HG02759 (cell line): Measurements from ENCODE around the gene R3HDML.

ENCODE experiments used
- ATAC-seq: cut with Tn5 transposase; IDR thresholded peaks from one replicate; pipeline ENCODE4 v1.9.1; 2021; ENCODE audit warnings: mild to moderate bottlenecking, moderate library complexity; ENCODE audit not compliant: unreplicated experiment

The R3HDML gene

DNA sequence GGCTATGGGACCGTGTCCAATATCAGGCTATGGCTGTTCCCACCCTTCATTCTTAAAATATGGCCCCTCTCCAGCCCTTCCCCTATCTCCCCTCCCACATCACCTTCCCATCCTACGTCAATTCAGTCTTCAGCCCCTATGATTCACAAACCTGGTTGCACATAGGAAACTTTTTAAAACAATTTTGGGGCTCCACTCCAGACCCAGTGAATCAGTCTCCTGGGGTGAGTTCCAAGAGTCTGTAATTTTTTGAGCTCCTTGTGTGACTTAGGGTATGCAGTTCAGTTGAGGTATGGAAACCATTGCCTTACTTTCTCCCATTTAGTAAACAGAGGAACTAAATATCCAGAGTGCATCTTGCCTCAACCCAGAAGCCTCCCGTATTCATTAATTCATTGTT lies 24.2 kb downstream of the R3HDML start:
- ATAC-seq, result no peak

DNA sequence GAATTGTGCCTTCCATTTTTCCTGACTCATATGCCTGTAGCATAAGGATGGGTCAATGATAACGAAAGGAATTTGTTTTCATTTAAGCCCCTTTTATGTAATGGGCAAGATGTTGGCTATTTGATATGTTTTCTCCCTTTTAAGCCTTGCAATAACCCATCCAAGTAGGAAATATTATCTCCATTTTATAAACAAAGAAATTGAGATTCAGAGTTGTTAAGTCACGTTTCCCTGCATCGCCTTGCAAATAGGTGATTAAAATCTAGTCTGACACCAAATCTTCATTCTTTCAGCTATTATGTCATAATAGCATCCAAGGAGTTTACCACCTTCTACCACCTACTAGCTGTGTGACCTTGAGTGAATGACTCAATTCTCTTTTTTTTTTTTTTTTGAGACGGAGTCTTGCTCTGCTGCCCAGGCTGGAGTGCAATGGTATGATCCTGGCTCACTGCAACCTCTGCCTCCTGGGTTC lies 25.7 kb downstream of the R3HDML start:
- no peak for ATAC-seq

DNA sequence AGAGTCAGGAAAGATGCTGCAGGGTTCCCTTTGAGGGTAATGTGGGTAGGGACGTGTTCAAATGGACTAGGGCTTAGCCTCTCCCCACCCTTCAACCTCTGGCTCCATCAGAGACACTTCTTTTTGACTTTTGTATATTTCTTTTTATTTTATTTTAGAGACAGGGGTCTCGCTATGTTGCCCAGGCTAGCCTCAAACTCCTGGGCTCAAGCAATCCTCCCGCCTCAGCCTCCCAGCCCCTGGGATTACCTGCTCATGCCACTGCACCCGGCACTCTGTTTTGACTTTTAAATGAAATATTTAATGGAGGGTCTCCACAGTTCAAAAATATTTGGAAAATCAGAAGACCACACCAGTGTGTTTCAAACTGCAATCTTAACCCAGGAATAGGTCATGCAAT lies 27.2 kb downstream of the R3HDML start:
- no peak for ATAC-seq

DNA sequence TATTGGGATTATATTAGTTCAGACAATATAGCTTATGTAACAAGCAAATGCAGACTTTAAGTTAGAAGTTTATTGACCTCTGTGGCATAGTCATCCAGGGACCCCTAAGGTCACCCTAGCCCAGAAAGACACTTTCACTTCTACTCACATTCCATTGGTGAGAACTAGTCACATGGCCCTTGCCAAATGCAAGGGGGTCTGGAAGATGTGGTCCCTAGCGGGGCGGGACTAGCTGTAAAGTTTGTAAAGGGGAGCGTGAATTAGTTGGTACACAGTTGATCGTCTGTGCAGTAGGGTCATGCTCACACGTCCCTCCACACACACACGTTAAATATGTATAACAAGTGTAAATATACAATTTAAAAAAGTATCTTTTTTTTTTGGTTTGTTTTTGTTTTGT lies 27.9 kb downstream of the R3HDML start:
- no peak for ATAC-seq

DNA sequence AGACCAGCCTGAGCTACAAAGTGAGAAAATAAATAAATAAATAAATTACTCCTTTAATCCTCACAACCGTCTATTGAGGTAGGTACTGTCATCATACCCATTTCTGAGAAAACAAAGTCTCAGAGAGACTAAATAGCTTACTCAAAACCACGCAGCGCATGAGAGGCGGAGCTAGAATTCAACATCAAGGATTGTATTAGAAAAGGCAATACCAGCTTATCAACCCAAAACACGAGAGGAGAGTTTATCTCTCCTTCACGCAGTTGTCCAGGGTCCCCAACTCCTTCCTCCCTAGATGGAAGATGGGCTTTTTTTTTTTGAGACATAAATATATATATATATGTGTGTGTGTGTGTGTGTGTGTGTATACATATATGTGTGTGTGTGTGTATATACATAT lies 30.9 kb downstream of the R3HDML start:
- no peak for ATAC-seq

DNA sequence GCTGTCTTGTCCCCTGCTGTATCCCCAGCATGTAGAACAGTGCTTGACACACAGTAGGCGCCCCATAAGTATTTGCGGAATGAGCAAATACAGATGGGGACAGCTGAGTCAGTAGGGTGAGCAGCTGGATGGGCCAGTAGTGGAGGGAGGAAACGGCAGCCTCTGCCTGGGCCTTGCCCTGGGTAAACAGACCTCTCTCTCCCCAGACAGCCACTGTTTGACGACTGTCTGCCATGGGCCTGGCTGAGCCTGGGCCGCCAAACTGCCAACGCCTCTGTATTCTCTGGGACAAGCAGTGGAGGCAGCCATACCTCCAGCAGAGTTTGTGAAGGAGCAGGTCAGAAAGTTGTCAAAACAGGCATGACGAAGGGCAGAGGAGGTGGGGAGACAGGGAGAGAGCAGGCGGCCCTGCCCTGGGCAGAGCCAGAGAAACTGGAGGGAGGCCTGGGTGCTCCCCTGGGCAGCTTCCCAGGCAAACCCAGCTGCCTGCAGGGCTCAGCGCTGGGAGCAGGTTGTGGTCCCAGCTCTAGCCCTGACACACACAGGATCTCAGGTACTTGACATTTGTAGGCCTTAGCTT lies 33.9 kb downstream of the R3HDML start:
- no peak for ATAC-seq

DNA sequence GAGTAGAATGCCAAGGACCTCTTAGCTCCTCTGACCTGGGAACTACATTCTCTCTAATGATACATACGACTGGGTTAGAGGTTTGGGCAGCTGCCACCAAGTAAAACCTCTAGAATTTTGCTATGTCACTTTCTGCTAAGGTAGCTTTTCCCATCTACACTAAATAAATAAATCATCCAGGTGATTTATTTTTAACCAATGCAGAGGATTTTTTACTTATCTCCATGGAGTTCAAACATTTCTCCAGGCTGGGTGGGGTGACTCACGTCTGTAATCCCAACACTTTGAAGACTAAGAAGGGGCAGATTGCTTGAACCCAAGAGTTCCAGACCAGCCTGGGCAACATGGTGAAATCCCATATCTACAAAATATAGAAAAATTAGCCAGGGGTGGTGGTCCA lies 45.8 kb downstream of the R3HDML start:
- ATAC-seq, result no peak

DNA sequence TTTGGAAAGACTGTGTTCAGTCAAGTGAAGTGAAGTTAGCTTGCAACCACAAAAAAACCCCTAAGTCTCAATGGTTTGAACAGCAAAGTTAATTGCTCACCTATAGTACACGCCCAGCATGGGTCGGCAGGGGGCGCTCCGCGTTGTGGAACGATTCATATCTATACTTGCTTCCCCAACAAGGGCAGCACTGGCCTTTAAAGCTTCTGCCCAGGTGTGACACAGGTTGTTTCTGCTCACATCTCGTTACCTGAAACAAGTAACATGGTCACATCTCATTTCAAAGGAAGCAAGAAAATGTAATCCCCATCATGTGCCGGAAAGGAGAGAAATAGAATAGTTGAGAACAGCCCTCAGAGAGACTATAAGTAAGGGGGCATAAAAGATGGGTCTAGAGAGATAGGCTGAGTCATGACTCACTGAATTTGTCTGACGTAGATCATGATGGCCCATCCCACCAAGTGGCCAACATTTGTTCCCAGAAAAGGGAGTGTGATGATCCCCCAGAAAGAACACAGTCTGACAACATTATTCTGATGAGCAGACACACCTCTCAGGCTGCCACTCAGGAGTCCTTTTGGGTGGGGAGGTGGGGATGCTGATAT lies 47.7 kb downstream of the R3HDML start:
- ATAC-seq, result no peak

DNA sequence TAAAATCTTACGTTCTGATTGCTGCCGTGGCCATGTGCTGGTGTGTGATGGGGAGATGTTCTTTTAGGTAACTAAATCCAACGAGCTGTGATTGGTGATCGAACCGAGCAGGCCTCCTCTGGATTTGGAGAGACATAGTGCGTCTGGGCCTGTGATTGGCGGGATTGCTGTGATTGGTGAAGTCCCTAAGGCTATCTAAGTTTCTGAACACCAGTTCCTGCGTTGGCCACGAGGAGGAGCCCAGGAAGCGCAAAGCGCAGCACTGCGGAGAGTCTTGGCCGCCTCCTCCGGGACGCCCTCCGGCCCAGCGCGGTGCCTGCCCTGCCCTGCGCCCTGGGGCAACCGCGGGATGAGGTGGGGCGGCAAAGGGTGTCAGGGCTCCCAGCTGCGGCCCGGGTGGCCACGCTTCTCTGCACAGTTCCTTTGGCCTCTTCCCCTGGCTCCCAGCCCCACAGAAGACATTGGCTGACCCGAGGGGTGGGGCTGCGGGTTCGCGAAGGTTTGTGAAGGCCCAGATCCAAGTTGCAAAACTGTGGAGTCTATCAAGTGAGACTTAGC lies 51.7 kb downstream of the R3HDML start:
- ATAC-seq, result no peak

DNA sequence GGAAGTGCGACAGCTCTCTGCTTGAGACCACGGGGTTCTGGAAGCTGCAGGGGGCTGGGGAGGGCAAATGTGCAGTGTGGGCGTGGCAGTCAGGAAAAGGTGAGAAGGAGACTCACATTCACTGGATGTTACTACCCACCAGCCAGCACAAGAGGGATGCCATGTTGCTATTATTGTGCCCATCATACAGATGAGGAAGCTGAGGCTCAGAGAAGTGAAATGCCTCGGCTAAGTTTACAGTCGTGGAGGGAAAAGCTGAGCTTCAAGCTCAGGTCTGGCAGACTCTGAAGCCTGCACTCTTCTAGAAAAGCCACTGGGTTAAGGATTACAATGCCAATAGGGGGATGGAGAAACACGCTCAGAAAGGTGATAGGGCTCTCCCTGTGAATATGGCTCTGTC lies 53.0 kb downstream of the R3HDML start:
- no peak for ATAC-seq

DNA sequence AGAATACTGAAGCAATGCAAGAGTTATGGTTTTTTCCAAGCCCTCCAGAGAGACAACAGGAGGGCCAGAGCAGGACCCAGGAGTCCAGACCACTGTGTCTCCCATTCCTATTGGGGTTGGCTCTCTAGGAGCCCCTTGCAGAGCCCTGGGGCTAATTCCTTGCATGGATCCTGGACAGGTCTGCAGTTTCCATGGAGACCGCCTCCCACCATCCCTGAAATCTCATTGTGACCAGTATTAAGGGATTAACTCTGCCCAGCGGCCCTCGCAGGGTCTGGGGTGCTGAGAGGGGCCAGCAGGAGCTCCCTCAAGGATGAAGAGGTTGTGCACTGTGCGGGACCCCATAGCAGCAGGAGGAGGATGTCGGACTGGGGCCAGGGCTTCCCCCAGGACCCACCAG lies 53.4 kb downstream of the R3HDML start:
- no peak for ATAC-seq

DNA sequence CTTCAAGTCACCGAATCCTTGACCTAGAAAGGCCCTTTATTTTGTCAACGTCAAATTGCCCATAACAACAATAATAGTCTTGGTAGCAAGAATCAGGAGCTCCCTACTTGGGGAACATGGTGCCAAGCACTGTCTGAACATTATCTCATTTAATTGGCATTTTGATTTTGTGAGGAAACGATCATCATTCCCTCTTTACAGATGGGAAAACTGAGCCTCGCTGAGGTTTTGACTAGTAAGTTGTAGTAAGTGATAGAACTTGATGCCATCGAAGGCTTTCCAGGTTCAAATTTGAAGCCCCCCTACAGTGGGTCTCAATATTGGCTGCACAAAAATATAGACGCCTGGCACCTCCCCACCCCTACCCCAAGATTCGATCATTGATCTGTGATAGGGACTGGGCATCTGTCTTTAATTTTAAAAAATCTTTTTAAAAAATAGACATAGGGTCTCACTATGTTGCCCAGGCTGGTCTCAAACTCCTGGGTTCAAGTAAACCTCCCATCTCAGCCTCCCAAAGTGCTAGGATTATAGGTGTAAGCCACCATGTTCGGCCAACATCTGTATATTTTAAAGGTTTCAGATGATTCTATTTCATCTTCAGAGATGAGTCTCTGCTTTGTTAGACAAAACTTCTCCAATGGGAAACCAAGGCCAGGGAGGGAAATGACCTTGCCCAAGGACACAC lies 55.4 kb downstream of the R3HDML start:
- no peak for ATAC-seq

DNA sequence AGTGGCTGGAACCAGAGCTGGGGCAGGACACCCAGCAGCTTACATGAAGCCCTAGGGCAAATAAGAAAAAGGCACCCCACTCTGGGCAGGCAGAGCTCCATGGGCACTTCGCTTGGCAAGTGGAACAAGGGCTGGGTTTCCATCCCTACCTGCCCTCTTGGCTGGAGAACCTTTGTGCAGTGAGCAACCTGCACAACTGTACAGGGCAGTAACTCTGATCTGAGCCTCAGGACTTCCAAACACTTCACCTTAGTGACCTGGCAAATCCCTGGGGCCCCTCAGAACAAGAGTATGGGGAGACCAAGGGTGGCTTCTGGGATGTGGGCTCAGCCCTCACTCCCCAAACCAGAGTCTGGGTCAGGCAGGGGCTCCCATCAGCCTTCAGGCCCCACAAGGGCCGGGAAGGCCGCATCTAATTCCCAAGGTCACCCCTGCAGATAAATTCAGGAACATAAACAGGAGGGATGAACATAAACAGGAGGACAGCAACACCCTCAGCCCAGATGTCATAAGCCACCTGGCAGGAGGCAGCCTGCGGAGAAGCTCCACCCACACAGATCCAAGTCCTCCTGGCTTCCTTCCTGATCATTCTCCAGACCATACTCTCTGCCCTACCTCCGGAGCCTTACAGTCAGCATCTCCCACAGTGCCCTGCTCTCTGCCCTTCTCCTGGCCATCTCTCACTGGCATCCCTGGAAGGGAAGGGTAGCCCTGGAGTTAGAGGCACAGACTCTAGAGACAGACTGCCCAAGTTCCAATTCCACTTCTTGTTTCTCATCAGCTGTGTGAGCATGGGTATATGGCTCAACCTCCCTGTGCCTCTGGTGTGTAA lies 56.1 kb downstream of the R3HDML start:
- no peak for ATAC-seq

DNA sequence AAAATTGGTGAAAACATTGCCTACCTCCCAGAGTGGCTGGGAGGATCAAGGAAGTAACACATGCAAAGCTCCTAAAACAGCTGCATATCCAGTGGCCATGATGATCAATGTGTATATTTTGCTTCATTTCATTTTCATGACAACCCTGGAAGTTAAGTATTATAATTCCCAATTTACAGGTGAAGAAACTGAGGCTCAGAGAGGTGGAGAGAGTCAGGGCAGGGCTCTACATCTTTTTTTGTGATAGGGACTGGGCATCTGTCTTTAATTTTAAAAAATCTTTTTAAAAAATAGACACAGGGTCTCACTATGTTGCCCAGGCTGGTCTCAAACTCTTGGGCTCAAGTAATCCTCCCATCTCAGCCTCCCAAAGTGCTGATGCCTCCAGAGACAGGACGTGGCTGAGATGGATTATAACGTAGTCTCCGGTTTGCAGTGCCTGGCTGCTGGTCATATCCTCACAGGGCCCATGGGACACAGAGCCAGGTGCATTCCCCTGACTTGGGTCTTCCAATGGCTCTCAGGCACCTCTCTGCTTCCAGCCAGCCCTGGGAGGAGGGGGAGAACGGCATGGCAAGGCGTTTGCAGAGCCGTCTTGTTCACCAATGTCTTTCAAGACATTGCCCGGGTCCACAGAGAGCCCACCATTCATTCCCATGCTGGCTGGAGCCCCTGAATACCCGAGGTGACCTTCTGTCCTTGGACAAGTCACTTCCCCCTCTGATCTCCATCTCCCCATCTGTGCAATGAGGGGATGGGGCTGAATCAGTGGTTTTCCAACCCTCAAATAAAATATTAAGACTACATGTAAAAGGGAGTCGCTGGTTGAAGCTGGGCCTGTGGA lies 57.0 kb downstream of the R3HDML start:
- ATAC-seq, result no peak

DNA sequence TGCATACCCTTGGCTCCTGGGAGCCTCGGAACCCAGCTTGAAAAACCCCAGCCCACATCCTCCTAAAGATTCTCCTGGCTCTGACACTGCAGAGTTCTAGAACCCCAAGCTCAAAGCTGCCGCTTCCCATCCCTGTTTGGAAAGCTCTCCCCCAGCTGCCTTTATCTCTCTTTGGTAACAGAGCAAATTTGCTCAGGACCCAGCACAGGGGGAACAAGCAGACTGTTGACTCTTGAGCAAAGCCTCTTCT lies 57.5 kb downstream of the R3HDML start:
- no peak for ATAC-seq

DNA sequence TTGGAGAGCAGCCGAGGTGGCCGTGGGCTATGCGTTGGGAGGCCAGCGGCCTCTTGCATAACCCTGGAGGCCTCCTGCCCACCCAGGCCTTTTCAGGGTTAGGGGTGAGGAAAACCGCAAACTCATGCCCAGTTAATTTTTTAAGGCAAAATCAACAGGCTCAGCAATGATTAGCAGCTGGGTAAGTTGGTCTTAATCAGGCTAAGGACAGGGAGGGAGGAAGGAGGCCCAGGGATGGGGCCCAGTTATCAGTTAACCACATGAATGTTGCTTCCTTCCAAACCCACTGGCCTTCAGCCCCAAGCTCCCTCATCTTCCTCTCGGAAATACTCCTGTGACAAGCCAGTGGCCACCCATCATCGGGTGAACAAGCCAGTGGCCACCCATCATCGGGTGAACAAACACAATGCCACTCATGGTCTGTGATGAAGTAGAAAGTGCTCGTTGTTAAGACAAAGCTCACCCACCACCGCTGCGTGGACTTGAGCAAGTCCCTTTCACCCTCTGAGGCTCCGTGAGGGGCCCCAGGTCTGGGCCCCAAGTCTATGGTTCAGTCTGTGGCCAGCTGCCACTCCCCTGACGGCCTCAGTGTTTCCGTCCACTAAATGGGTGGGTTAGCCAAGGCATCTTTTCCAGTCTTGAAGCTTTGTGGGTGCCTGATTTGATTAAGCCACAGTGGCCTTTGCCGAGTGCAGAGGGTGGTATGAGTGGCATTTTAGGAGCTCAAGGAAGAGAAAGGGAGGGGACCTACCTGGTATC lies 58.0 kb downstream of the R3HDML start:
- no peak for ATAC-seq

DNA sequence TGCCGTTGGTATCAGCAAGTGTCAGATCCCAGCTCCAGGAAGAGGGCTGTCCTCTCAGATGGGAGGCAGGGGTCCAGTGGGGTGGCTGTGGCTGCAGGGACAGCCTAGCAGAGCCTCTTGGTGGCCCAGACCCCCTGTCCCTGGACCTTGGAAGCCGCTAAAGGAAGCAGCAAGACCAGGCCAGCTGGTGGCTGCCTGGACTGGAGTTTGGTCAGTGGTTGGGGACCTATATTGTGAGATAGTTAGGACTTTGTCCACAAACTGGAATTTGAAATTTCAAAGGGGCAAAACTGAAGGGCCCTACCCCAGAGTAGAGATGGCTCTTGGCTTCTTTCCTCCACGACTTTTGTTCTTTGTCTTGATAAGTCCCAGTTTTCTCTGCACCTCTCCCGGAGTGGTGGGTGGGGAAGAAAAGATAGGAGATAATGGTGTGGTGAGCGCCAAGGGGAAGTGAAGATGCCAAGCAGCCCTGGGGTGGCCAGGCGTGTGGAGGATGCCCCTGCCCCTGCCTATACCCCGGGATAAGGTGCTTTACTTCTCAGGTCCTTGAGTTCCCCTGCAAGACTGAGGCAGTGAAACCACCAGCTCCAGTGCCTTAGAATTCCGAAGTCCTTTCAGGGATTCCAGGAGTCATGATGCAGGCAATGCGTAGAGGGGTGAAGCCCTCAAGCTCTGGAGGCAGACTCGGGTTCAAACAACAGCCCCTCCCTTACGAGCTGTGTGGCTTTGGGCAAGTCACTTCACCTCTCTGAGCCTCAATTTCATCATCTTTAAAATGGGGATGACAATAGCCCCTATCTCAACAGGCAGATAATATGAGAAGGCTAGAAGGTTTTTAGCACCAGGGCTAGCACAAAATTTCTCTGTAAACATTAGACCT lies 58.9 kb downstream of the R3HDML start:
- ATAC-seq, result no peak

DNA sequence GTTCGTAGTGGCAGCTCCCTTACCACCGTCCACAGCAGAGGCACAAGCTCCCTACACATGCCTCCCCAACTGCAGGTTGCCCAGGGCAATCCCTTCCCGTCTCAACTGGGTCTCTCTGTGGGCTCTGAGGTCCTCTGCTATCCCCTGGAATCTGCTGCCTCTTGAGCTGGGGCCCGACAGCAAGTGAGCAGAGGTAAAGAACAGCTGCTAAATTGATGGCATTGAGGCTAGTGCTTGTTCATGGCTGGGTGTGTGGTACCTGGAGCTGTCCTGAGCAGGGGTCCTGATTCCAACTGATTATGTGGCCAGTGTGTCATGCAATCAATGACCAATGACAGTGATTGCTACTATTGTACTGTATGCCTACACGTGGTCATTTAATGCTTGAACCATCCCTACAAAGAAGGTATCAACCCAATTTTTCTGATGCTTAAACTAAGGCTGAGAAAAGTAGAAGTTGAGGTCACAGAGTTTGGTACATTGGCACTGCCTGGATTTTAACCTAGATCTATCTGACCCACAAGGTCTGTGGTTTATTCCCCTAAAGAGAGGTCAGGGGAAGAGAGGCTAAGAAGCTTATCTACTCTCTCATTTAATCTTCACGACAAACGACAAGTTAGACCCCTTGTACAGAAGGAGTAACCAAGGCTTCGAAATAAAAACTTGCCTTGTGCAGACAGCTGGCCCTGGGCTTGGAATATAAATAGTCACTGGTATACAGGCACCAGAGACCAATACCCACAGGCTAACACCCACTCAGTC lies 59.7 kb downstream of the R3HDML start:
- ATAC-seq, result no peak
